Epidermal melanocyte (primary cell): ENCODE data around the gene LPA.
"Not testable (repeated sequence)": the region's sequence is repeated elsewhere in the genome, so short reads cannot be mapped to it uniquely, and the experiment has no call there.

ENCODE experiments used
- DNase-seq: peaks from one replicate; pipeline ENCODE4 v3.0.0; 2011; ENCODE audit warnings: low spot score; ENCODE audit not compliant: insufficient read length

Gene LPA

GRCh38 chr6:160664198-160664597 lies at the start of gene LPA:
TSS of gene LPA (minus strand) at chr6:160664275. CDS start at chr6:160664214, 61 bp downstream.
- not testable (repeated sequence) for DNase-seq

- not testable (repeated sequence) for DNase-seq
Measured at GRCh38 chr6:160708993-160709392, 44.9 kb upstream of the LPA start.

GRCh38 chr6:160704688-160705087 lies 40.6 kb upstream of the LPA start:
- not testable (repeated sequence) for DNase-seq

- DNase-seq: not testable (repeated sequence)
Measured at GRCh38 chr6:160701918-160702680, 38.0 kb upstream of the LPA start, which contains the start of gene PLG. TSS of gene PLG (plus strand) at chr6:160702244. CDS start at chr6:160702305, 61 bp downstream.

GRCh38 chr6:160697826-160698225 lies 33.8 kb upstream of the LPA start:
- no peak for DNase-seq

GRCh38 chr6:160696884-160697283 lies 32.8 kb upstream of the LPA start:
- DNase-seq: not testable (repeated sequence)

GRCh38 chr6:160695622-160696021 lies 31.5 kb upstream of the LPA start:
- not testable (repeated sequence) for DNase-seq

GRCh38 chr6:160695025-160695424 lies 30.9 kb upstream of the LPA start:
- DNase-seq: not testable (repeated sequence)

- no peak for DNase-seq
Measured at GRCh38 chr6:160692369-160692959, 28.4 kb upstream of the LPA start.

- no peak for DNase-seq
Measured at GRCh38 chr6:160691617-160692016, 27.5 kb upstream of the LPA start.

GRCh38 chr6:160690458-160690857 lies 26.4 kb upstream of the LPA start:
- DNase-seq: no peak

- no peak for DNase-seq
Measured at GRCh38 chr6:160685762-160686450, 21.8 kb upstream of the LPA start.

- DNase-seq: not testable (repeated sequence)
Measured at GRCh38 chr6:160685101-160685761, 21.2 kb upstream of the LPA start.

- DNase-seq: no peak
Measured at GRCh38 chr6:160679402-160679769, 15.3 kb upstream of the LPA start.

GRCh38 chr6:160678744-160679401 lies 14.8 kb upstream of the LPA start:
- DNase-seq: no peak

GRCh38 chr6:160678230-160678629 lies 14.2 kb upstream of the LPA start:
- no peak for DNase-seq

- not testable (repeated sequence) for DNase-seq
Measured at GRCh38 chr6:160676418-160676817, 12.3 kb upstream of the LPA start.

- no peak for DNase-seq
Measured at GRCh38 chr6:160668589-160668988, 4.5 kb upstream of the LPA start.

GRCh38 chr6:160667639-160668481 lies 3.8 kb upstream of the LPA start:
- DNase-seq: no peak

- no peak for DNase-seq
Measured at GRCh38 chr6:160662842-160663241, 1.2 kb downstream of the LPA start.
